ENCODE data around the gene IGIP. TPM values are rescaled to one million over a fixed set of nuclear protein-coding genes. Genes with fewer than 3 reads are reported as not detected.

The IGIP gene
- total RNA-seq, 1 experiment from 2014 or later: 1.7 TPM

- H3K4me3 Mint-ChIP-seq: no peak overlapping the region
- no peak for ATAC-seq
- H3K27ac Mint-ChIP-seq: no peak overlapping the region
- DNase-seq (ENCODE audit: low spot score): no peak
- POLR2A ChIA-PET: no interaction called here
- H3K9me3 Mint-ChIP-seq: no peaks in the 10 kb centered on the region
- TF ChIP-seq NFE2L1 (CRISPR knock-in tag; IDR thresholded peaks at IDR 0.05) (no peak), FOXP4 (CRISPR knock-in tag; IDR thresholded peaks at IDR 0.05) (no peak), CREB1 (CRISPR knock-in tag; IDR thresholded peaks at IDR 0.05) (no peak), ZNF512 (CRISPR knock-in tag; IDR thresholded peaks at IDR 0.05; ENCODE audit: borderline replicate concordance) (no peak), NR1H2 (CRISPR knock-in tag; IDR thresholded peaks at IDR 0.05) (no peak), CTCF (IDR thresholded peaks at IDR 0.05) (no peak), ZNF671 (CRISPR knock-in tag; IDR thresholded peaks at IDR 0.05) (no peak), FOXK1 (CRISPR knock-in tag; IDR thresholded peaks at IDR 0.05) (no peak), MXD4 (CRISPR knock-in tag; IDR thresholded peaks at IDR 0.05; ENCODE audit: borderline replicate concordance) (no peak), ZNF423 (CRISPR knock-in tag; IDR thresholded peaks at IDR 0.05) (no peak), ATF1 (CRISPR knock-in tag; IDR thresholded peaks at IDR 0.05) (no peak), HMGXB4 (CRISPR knock-in tag; IDR thresholded peaks at IDR 0.05) (no peak), GTF2I (CRISPR knock-in tag; conservative IDR thresholded peaks at IDR 0.05) (no peak), CREM (CRISPR knock-in tag; IDR thresholded peaks at IDR 0.05) (no peak)
- H3K27me3 Mint-ChIP-seq (ENCODE audit: low read depth): peaks cover 29% of the 10 kb centered on the region
- H3K36me3 Mint-ChIP-seq: no peaks in the 10 kb centered on the region
- H3K4me1 Mint-ChIP-seq: no peaks in the 10 kb centered on the region
- CTCF ChIA-PET: no interaction called here
Measured at GRCh38 chr5:140093179-140093578, 32.6 kb upstream of the IGIP start.

GRCh38 chr5:140093866-140094265 lies 31.9 kb upstream of the IGIP start:
- DNase-seq (ENCODE audit: low spot score): no peak
- Mint-ChIP-seq H3K27ac (no peak overlapping the region), H3K4me3 (no peak overlapping the region), H3K27me3 (ENCODE audit: low read depth) (peaks cover 29% of the 10 kb centered on the region), H3K4me1 (no peaks in the 10 kb centered on the region), H3K9me3 (no peaks in the 10 kb centered on the region), H3K36me3 (no peaks in the 10 kb centered on the region)
- CTCF ChIA-PET: no interaction called here
- no peak for ATAC-seq
- POLR2A ChIA-PET: interaction anchor here (0.5 kb wide), 1 partner anchor 47 kb away, joined by 4 read pairs; no protein-coding TSS in a partner anchor
- TF ChIP-seq ZNF396 (CRISPR knock-in tag; IDR thresholded peaks at IDR 0.05; ENCODE audit: borderline replicate concordance): no peak
- TF ChIP-seq PRRX2 (CRISPR knock-in tag; IDR thresholded peaks at IDR 0.05): no peak
- no peak for TF ChIP-seq ZNF232 (CRISPR knock-in tag; IDR thresholded peaks at IDR 0.05)
- no peak for TF ChIP-seq FOXP4 (CRISPR knock-in tag; IDR thresholded peaks at IDR 0.05)
- TF ChIP-seq TCF7 (CRISPR knock-in tag; IDR thresholded peaks at IDR 0.05; ENCODE audit: low read depth): no peak
- no peak for TF ChIP-seq ZBTB21 (CRISPR knock-in tag; IDR thresholded peaks at IDR 0.05; ENCODE audit: borderline replicate concordance)
- no peak for TF ChIP-seq GTF2I (CRISPR knock-in tag; conservative IDR thresholded peaks at IDR 0.05)
- TF ChIP-seq ZBTB43 (CRISPR knock-in tag; IDR thresholded peaks at IDR 0.05): no peak
- no peak for TF ChIP-seq CBFB (CRISPR knock-in tag; IDR thresholded peaks at IDR 0.05; ENCODE audit: low read depth)
- no peak for TF ChIP-seq TP53 (CRISPR knock-in tag; IDR thresholded peaks at IDR 0.05)
- TF ChIP-seq USF1 (CRISPR knock-in tag; IDR thresholded peaks at IDR 0.05): no peak
- TF ChIP-seq E2F5 (CRISPR knock-in tag; IDR thresholded peaks at IDR 0.05): no peak
- TF ChIP-seq TEAD1 (CRISPR knock-in tag; IDR thresholded peaks at IDR 0.05): no peak

Data from WTC11 (cell line).